Thymus (tissue), 11 donors: ENCODE measurements around the gene KCNJ13. TPM values are rescaled to one million over a fixed set of nuclear protein-coding genes. Genes with fewer than 3 reads are reported as not detected.

ENCODE experiments used
- DNase-seq, 9 donors: peaks; one replicate each; pipeline ENCODE4 v3.0.0-alpha.2; 2013; ENCODE audit warnings: low spot score in 9 of 9, low read depth in 6 of 9, missing footprints in 1 of 9
- H3K27ac ChIP-seq, 2 donors: one replicate each; pipeline ENCODE4 v1.5.1; 2013; ENCODE audit warnings: control low read depth in 1 of 2, low read depth in 1 of 2, low read length in 1 of 2, mild to moderate bottlenecking in 1 of 2, moderate library complexity in 1 of 2
- H3K27me3 ChIP-seq, 2 donors: one replicate each; pipeline ENCODE4 v1.5.1; 2013; ENCODE audit warnings: low read length in 1 of 2; ENCODE audit not compliant: control insufficient read depth in 2 of 2, insufficient read depth in 1 of 2
- H3K36me3 ChIP-seq, 2 donors: one replicate each; pipeline ENCODE4 v1.5.1; 2013; ENCODE audit warnings: low read length in 1 of 2, mild to moderate bottlenecking in 1 of 2, moderate library complexity in 1 of 2; ENCODE audit not compliant: control insufficient read depth in 2 of 2, insufficient read depth in 2 of 2
- H3K4me1 ChIP-seq, 2 donors: one replicate each; pipeline ENCODE4 v1.5.1; 2013; ENCODE audit warnings: low read length in 2 of 2; ENCODE audit not compliant: control insufficient read depth in 2 of 2, insufficient read depth in 2 of 2
- H3K4me3 ChIP-seq, 2 donors: one replicate each; pipeline ENCODE4 v1.5.1; 2013; ENCODE audit warnings: low read length in 2 of 2, control low read depth in 1 of 2, mild to moderate bottlenecking in 1 of 2
- H3K9me3 ChIP-seq, 2 donors: one replicate each; pipeline ENCODE4 v1.5.1; 2013; ENCODE audit warnings: low read length in 1 of 2, mild to moderate bottlenecking in 1 of 2; ENCODE audit not compliant: control insufficient read depth in 2 of 2, insufficient read depth in 1 of 2
- WGBS: extraction: QIAGEN DNeasy Blood & Tissue Kit; methylation state at CpG from one replicate; pipeline ENCODE4 v1.1.7; 2013; 5-methylcytosine and 5-hydroxymethylcytosine counted together
- polyA plus RNA-seq: library from polyadenylated mRNA; stranded (reverse); fragments of 200-250 nt; gene quantifications from one replicate; pipeline ENCODE4 v1.2.3, GENCODE V29; 2013
- total RNA-seq: library from RNA; stranded (reverse); fragments of 120-200 nt; gene quantifications from one replicate; pipeline ENCODE4 v1.2.4, GENCODE V29; 2013
- donor health status: healthy.

Gene KCNJ13
- total and polyA plus RNA-seq, 2 donors, result 0.18 to 0.24 TPM

GRCh38 chr2:232795920-232796319 is 19.6 kb upstream of the KCNJ13 start:
- Histone ChIP-seq H3K27ac (no peak overlapping the region), H3K4me3 (no peak overlapping the region), H3K27me3 (no peaks in the 10 kb centered on the region), H3K9me3 (no peaks in the 10 kb centered on the region), H3K36me3 (peaks cover 45 to 80% of the 10 kb centered on the region in 2 donors), H3K4me1 (no peaks in the 10 kb centered on the region)
- 100% methylated on average over 1 of the region's 1 CpG for WGBS
- no peak for DNase-seq

- Histone ChIP-seq H3K27ac (no peak overlapping the region), H3K4me3 (no peak overlapping the region), H3K36me3 (peaks cover 45 to 80% of the 10 kb centered on the region in 2 donors), H3K4me1 (no peaks in the 10 kb centered on the region), H3K27me3 (no peaks in the 10 kb centered on the region), H3K9me3 (no peaks in the 10 kb centered on the region)
- no peak for DNase-seq
- 99% methylated on average over 1 of the region's 1 CpG for WGBS
These were observed 18.6 kb upstream of the KCNJ13 start for GRCh38 chr2:232794981-232795380.

GRCh38 chr2:232793271-232793670 is 16.9 kb upstream of the KCNJ13 start:
- no peak for DNase-seq
- WGBS, result 98% methylated on average over 4 of the region's 4 CpGs
- H3K36me3 ChIP-seq, result peaks cover 47 to 88% of the 10 kb centered on the region in 2 donors

GRCh38 chr2:232791518-232791917 is 15.2 kb upstream of the KCNJ13 start:
- Histone ChIP-seq H3K27ac (no peak overlapping the region), H3K4me3 (no peak overlapping the region), H3K27me3 (no peaks in the 10 kb centered on the region), H3K36me3 (peaks cover 50 to 79% of the 10 kb centered on the region in 2 donors), H3K9me3 (no peaks in the 10 kb centered on the region), H3K4me1 (no peaks in the 10 kb centered on the region)
- DNase-seq, result no peak
- 98% methylated on average over 4 of the region's 4 CpGs for WGBS

More at GRCh38 chr2:232793271-232793670, 16.9 kb upstream of the KCNJ13 start:
- no peaks in the 10 kb centered on the region for H3K27me3 ChIP-seq
- H3K27ac ChIP-seq, result no peak overlapping the region
- H3K4me1 ChIP-seq, result no peaks in the 10 kb centered on the region
- no peak overlapping the region for H3K4me3 ChIP-seq
- no peaks in the 10 kb centered on the region for H3K9me3 ChIP-seq

- Histone ChIP-seq H3K36me3 (peaks cover 40 to 66% of the 10 kb centered on the region in 2 donors), H3K9me3 (no peaks in the 10 kb centered on the region), H3K4me1 (no peaks in the 10 kb centered on the region), H3K27me3 (no peaks in the 10 kb centered on the region), H3K4me3 (no peak overlapping the region), H3K27ac (no peak overlapping the region)
- WGBS, result 97% methylated on average over 4 of the region's 4 CpGs
- DNase-seq, result no peak
These were observed 12.7 kb upstream of the KCNJ13 start for GRCh38 chr2:232789082-232789481.

GRCh38 chr2:232787806-232788205 is 11.4 kb upstream of the KCNJ13 start:
- DNase-seq, result no peak
- no peak overlapping the region for H3K4me3 ChIP-seq
- no peaks in the 10 kb centered on the region for H3K4me1 ChIP-seq
- H3K27me3 ChIP-seq, result no peaks in the 10 kb centered on the region
- no peak overlapping the region for H3K27ac ChIP-seq
- H3K36me3 ChIP-seq, result peaks cover 32 to 54% of the 10 kb centered on the region in 2 donors
- no peaks in the 10 kb centered on the region for H3K9me3 ChIP-seq

GRCh38 chr2:232783278-232783677 is 6.9 kb upstream of the KCNJ13 start:
- Histone ChIP-seq H3K4me1 (no peaks in the 10 kb centered on the region), H3K27ac (no peak overlapping the region), H3K27me3 (no peaks in the 10 kb centered on the region), H3K9me3 (no peaks in the 10 kb centered on the region), H3K36me3 (peaks cover 9 to 21% of the 10 kb centered on the region in 2 donors), H3K4me3 (no peak overlapping the region)
- no peak for DNase-seq

GRCh38 chr2:232781765-232782164 is 5.4 kb upstream of the KCNJ13 start:
- Histone ChIP-seq H3K4me1 (no peaks in the 10 kb centered on the region), H3K27ac (no peak overlapping the region), H3K36me3 (peaks cover 3 to 17% of the 10 kb centered on the region in 2 donors)

GRCh38 chr2:232779934-232780333 is 3.6 kb upstream of the KCNJ13 start:
- Histone ChIP-seq H3K4me1 (no peaks in the 10 kb centered on the region), H3K4me3 (no peak overlapping the region), H3K27me3 (no peaks in the 10 kb centered on the region), H3K9me3 (no peaks in the 10 kb centered on the region), H3K27ac (no peak overlapping the region), H3K36me3 (peaks cover 0 to 11% of the 10 kb centered on the region in 2 donors)
- WGBS, result 100% methylated on average over 1 of the region's 1 CpG
- no peak for DNase-seq

More at GRCh38 chr2:232781765-232782164, 5.4 kb upstream of the KCNJ13 start:
- no peaks in the 10 kb centered on the region for H3K9me3 ChIP-seq
- DNase-seq, result no peak
- H3K4me3 ChIP-seq, result no peak overlapping the region
- no peaks in the 10 kb centered on the region for H3K27me3 ChIP-seq

- H3K9me3 ChIP-seq, result no peaks in the 10 kb centered on the region
- H3K4me3 ChIP-seq, result no peak overlapping the region
- no peak for DNase-seq
- H3K36me3 ChIP-seq, result peaks cover 0 to 10% of the 10 kb centered on the region in 2 donors
- WGBS, result 97% methylated on average over 3 of the region's 3 CpGs
- no peaks in the 10 kb centered on the region for H3K27me3 ChIP-seq
- H3K4me1 ChIP-seq, result no peaks in the 10 kb centered on the region
- no peak overlapping the region for H3K27ac ChIP-seq
These were observed 3.1 kb upstream of the KCNJ13 start for GRCh38 chr2:232779465-232779864.
